Measurements from ENCODE around the gene SLX9.

The SLX9 gene

DNA sequence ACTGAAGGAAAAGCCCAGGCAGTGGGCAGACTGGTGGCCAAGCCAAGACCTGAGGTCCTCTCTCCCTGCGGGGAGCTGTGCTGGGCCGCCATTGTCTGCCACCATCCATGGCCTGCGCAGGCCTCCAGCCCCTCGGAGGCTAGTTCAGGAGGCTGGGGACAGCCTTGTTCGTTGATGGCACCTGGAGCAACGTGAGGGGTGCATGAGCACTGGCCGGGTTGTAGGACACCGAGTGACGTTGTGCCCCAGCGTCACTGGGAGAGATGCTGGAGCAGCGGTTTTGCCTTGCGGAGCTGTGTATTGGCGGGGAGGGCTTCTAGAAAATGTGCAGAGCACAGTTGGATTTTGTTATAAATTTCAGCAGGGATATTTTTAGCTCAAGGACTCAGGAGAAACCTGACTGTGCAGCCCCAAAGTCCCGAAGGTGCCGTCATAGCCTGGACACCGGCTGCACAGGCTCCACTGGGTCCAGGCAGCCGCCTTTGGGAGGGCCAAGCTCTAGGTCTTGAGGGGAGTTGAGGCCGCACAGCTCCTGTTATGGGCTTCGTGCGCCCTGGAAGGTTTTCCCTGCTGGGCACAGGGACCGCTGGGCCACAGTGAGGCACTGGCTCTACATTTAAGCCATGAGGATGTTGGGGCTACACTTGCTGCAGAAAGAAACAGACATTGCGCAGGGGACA is 86.4 kb downstream of the SLX9 start:
- TF ChIP-seq, protein P1, sequence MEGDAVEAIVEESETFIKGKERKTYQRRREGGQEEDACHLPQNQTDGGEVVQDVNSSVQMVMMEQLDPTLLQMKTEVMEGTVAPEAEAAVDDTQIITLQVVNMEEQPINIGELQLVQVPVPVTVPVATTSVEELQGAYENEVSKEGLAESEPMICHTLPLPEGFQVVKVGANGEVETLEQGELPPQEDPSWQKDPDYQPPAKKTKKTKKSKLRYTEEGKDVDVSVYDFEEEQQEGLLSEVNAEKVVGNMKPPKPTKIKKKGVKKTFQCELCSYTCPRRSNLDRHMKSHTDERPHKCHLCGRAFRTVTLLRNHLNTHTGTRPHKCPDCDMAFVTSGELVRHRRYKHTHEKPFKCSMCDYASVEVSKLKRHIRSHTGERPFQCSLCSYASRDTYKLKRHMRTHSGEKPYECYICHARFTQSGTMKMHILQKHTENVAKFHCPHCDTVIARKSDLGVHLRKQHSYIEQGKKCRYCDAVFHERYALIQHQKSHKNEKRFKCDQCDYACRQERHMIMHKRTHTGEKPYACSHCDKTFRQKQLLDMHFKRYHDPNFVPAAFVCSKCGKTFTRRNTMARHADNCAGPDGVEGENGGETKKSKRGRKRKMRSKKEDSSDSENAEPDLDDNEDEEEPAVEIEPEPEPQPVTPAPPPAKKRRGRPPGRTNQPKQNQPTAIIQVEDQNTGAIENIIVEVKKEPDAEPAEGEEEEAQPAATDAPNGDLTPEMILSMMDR (conservative IDR thresholded peaks at IDR 0.05) = no peak
- TF ChIP-seq ZFX (IDR thresholded peaks at IDR 0.05) = no peak
- no peak overlapping the region for H3K27ac ChIP-seq

Measured in C4-2B (cell line).